ENCODE data around the gene GDNF. TPM values are rescaled to one million over a fixed set of nuclear protein-coding genes. Genes with fewer than 3 reads are reported as not detected.
"Not testable (repeated sequence)": the region's sequence is repeated elsewhere in the genome, so short reads cannot be mapped to it uniquely, and the experiment has no call there.

GDNF gene
- total RNA-seq, 1 donor from 2014 or later, result 0.30 TPM

DNA sequence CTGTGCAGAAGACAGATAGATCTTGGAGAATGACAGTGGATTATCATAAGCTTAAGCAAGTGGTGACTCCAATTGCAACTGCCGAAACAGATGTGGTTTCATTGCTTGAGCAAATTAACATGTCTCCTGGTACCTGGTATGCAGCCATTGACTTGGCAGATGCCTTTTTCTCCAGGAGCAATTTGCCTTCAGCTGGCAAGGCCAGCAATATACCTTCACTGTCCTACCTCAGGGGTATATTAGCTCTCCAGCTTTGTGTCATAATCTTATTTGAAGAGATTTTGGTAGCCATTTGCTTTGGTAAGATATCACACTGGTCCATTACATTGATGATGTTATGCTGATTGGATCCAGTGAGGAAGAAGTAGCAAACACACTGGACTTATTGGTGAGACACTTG, 43.4 kb downstream of the GDNF start:
- intact Hi-C loops (cut with DNase I); DNase-seq (ENCODE audit: low spot score): not testable (repeated sequence)

DNA sequence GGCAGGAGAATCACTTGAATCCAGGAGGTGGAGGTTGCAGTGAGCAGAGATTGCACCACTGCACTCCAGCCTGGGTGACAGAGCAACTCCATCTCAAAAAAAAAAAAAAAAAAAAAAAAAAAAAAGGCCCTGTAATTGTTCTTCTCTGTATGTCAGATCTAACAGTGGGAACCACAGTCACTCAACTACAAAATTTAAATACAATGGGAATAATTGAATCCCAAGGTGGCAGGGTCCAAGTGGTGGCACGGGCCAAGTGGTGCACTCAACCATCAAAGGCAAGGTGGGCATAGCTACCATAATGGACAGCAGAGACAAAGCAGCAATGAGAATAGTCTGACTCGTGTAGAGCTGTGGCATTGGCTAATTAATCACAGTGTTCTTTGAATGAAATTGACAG, 44.5 kb downstream of the GDNF start:
- DNase-seq (ENCODE audit: low spot score); intact Hi-C loops (cut with DNase I): not testable (repeated sequence)

DNA sequence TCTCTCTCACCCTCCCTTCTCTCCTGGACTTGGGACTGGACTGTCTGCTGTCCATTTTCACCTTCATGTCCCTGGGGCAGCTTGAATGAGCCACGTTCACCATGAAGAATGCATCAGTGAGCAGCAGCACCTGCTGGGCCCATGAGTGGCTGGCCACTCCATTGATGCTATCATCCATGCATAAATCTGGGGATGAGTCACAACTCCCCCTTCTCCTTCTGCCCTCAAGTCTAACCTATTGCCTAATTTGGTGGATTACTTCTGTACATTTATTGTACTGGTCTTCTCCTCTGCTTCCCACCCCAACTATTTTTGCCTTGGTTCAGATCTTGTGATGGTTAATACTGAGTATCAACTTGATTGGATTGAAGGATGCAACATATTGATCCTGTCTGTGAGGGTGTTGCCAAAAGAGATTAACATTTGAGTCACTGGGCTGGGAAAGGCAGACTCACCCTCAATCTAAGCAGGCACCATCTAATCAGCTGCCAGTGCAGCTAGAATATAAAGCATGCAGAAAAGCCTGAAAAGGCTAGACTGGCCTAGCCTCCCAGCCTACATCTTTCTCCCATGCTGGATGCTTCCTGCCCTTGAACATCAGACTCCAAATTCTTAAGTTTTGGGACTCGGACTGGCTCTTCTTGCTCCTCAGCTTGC, 46.7 kb downstream of the GDNF start:
- intact Hi-C loops (cut with DNase I), result no loop called here
- DNase-seq (ENCODE audit: low spot score), result no peak

DNA sequence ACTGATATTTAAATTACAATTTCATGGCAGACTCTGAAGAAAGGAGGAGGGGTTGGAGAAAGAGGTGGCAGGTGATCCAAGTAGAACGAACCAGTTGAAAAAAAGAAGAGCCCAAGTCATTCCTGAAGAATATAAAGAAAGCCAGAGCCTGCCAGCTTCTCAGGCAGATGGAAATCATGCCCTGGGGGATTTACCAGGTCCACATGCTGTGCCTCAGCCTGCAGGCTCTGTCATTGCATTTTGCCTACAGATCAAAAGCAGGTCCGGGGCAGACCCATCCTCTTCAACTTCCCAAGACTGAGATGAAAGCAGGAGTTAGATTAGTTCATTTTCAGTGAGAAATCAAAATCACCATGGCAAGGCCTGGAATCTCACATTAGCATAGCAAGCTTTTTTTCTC, 48.5 kb downstream of the GDNF start:
- intact Hi-C loops (cut with DNase I), result no loop called here
- DNase-seq (ENCODE audit: low spot score), result no peak

DNA sequence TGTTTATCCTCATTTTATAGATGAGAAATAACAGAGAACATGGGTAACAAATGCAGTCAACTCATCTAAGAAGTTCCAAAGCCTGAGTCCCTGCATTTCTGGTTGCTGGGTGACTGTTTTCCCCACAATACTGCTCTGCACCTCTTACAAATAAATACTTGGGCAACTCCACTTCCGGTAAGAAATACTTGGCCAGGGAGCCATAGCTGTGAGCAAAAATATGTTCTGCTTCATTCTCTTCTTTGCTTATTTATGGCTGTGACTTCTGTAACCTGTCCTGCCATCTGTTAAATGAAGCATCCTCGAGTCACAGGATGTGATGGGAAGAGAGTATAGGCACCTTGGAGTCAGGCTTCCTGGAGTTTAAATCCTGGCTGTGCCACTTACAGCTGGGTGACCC, 49.9 kb downstream of the GDNF start:
- intact Hi-C loops (cut with DNase I), result no loop called here

DNA sequence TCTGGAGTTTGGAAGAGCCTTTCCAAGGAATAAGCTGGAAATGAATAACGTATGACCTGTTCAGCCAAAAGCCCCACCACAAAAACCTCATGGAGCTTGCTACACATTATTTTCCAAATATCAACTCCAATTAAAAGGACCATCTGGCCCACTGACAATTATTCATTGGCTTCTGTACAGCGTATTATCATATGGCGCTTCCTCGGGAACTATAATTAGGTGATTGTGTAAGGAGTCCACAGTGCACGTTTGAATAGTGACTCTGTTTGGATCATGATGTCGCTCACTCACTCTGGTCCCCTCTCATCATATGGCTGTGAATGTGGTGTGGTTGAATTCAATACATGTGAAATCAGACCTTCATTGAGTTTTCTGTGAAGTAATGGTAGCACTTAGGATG, 52.1 kb downstream of the GDNF start:
- intact Hi-C loops (cut with DNase I), result no loop called here
- DNase-seq (ENCODE audit: low spot score), result no peak

More for the DNA sequence above, 49.9 kb downstream of the GDNF start:
- no peak for DNase-seq (ENCODE audit: low spot score)

DNA sequence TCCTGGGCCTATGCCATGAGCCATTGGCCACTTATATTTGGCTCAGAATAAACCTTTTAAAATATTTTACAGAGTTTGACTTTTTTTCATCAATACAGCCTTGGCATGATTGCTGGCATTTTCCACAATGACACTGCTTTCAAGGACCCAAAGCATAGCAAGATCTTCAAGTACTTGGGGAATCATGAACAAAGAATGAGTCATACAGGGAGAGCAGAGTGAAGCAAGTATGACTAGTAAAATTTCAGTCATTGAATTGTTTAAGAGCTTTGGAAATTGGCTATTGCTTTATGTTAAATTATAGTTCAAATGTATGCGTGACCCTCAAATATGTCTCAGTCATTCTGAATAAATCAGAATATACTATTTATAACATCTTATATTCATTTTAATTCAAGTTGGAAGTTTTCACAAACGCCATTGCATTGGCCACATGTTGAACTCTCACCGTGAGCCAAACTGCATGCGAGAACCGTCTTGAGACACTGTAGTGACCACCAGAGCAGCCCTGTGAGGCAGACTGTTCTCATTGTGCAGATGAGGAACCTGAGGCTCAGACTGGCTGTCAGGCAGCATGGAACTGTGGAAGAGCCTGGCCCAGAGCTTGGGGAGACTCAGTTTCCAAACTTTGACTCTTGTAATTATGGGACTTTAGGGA, 52.9 kb downstream of the GDNF start:
- no peak for DNase-seq (ENCODE audit: low spot score)
- intact Hi-C loops (cut with DNase I), result no loop called here

DNA sequence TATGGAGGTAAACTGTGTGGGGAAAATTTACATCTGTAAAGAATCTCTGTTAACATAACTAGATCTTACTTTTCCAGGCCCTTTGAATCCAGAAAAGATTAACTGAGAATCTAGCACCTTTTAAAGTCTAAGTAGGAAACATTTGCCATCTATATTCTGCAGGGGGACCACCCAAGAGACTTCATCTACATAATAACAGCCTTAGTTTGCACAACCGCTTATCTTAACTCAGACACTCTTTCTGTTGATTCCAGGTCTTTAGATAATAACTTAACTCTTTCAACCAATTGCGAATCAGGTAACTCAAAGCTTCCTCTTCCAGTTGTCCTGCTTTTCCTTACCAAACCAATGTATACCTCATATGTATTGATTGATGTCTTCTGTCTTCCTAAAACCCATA, 53.4 kb downstream of the GDNF start:
- DNase-seq (ENCODE audit: low spot score), result no peak
- intact Hi-C loops (cut with DNase I), result no loop called here

DNA sequence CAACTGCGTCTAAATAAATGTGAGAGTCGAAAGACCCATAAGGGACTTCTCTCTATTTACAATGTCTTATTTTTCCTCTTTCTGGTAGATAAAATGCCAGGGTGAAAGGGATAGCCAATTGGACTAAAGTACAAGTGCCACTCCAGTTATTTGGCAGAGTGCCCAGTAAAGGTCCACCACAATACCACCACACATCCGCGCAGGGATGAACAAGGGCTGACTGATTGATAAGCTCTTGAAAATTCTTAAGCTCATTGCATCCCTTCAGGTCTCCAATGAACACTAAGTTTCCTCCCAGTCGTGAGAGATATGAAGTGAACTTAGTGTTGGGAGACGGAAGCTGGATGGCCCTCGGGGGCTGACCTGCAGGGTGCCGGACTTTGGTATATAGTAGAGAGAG, 58.4 kb downstream of the GDNF start:
- DNase-seq (ENCODE audit: low spot score); intact Hi-C loops (cut with DNase I): not testable (repeated sequence)

DNA sequence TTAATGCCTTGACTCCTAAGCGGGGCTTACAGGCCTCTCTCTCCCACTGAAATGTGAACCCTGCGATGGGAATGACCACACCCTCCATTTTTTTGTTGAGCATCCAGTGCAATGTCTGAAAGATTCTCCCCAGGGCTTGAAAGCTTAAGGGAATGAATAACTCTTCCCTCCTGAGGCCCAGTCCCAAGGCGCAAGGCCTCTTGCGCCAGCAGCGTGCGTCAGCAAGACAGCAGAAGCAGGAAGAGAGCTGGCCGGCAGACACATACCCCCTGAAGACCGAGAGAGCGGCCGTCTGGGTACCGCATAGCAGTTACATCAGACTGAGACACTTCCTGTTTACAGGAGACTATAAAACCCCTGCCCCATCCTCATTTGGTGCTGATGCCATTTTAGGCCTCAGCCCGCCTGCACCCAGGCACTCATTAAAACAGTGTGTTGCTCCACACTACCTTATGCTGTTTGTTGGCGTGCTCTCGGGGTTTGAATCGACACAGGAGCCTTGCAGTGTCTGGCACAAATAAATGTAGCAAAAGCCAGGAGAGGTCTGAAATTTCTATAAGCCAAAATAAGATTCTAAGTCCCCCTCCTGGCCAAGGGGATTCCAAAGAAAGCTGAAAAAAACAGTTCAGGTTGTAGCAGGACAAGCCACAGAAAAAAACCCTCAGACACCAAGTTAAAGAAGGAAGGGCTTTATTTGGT, 62.3 kb downstream of the GDNF start:
- intact Hi-C loops (cut with DNase I), result no loop called here
- no peak for DNase-seq (ENCODE audit: low spot score)

DNA sequence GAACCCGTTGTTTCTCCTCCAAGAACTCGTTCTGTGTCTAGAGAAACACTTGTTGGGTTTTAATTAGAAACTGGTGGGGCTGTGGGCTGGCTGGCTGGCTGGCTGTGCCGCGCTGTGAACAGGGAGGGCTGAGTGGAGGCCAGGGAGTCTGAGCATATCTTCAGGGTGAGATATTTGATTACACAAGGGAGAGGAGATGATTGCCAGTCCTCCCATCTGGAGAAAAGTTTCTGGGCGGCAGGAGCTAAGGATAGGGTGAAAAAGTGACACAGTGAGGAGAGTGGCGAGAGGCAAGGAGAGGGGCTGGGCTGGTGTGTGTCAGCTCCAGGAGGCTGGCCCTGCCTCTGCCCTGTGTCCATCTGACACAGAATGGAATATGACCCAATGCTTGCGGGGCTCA, 63.0 kb downstream of the GDNF start:
- no peak for DNase-seq (ENCODE audit: low spot score)
- intact Hi-C loops (cut with DNase I), result no loop called here

DNA sequence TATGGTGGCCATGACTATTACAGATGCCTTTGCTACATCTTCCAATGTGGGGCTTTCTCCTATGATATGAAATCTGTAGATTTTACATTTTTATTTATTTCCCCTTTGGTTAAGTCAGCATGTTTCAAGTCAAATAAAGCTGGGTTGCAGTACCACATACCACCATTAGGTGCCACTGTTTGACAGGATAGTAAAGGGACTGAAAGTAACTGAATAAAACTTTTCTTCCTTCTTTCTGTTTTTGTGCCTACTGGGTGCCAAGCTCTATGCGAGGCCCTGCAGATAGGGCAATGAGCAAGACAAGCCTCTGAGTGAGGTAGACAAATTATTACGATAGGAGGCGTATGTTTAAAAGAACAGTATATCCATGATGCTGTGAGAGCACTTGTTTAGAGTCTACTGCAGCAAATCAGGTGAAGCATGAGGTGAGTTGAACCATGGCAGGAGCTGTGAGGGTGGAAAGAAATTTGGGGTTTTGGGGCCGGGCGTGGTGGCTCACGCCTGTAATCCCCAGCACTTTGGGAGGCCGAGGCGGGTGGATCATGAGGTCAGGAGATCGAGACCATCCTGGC, 64.8 kb downstream of the GDNF start:
- intact Hi-C loops (cut with DNase I), result no loop called here

DNA sequence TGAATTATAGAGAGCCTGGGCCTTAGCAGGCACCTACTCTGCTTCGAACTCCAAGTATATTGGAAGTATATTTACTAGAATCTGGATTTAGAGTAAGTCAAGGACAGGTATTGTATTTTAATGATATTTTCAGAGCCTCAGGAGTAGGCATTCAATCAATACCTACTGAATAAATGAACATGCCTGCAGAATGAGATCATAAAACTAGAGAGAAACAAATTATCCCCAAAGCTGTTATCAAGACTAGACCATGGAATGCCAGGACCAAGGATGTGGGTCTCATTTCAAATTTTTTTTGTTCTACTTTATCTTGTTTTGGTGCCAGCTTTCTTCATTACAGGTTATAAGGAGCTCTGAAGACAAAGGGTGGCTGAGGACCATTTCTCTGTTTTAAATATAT, 66.0 kb downstream of the GDNF start:
- DNase-seq (ENCODE audit: low spot score), result no peak

More for the DNA sequence above, 64.8 kb downstream of the GDNF start:
- no peak for DNase-seq (ENCODE audit: low spot score)

DNA sequence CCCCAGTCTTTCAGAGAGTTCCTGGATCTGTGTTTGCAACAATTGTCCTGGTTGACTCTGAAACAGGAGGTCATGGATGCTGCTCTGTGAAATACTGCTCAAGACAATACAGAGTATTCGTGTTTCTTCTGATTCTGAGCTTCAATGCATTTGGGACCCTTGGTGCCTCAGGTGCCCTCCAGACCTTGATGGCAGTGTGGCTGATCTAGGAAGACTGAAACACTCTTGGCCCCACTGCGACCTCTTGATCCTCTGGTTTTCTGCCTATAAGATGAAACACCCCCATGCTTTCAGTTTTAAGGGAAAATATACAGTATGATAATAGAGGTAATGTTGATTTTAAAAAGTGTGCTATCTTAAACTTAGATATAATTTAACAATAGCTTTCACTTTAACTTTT, 67.6 kb downstream of the GDNF start:
- no peak for DNase-seq (ENCODE audit: low spot score)
- intact Hi-C loops (cut with DNase I), result no loop called here

More for the DNA sequence above, 66.0 kb downstream of the GDNF start:
- intact Hi-C loops (cut with DNase I), result no loop called here

DNA sequence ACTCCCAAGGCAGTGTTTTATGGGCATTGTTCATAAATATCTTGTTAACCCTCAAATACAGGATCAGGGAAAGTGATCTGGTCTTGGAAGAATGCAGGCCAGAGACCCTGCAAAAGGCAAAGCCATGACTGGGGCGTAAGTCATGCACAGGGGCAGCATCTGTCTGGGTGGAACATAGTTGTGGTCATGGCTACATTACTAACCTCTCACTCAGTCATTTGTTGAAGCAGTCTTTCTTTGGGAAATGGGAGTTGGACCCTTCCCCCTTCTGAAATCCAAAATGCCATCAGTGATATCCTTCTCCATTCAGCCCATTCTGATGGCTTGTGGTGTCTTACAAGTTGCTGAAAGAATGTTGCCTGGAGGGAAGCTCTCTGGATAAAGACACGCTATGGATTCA, 68.1 kb downstream of the GDNF start:
- no peak for DNase-seq (ENCODE audit: low spot score)
- intact Hi-C loops (cut with DNase I), result no loop called here

DNA sequence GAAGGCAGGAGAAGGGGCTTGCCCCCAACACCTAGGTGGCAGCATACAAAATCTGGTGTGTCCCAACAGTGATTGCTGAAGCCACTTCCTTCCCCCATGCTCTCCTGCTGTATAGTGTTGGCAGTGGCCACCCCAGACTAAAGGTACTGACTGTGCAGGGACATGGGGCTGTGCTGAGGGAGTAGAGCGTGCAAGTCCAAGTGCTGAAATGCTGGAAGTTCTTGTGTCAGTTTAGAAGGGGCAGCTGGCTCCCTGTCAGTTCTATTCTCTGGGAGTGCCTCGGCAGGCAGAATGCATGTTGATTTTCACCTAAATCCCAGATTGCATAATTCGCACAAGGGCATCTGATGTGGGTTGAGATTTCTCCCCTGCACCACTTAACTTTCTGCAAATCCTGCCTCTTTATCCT, 68.6 kb downstream of the GDNF start:
- intact Hi-C loops (cut with DNase I), result no loop called here
- DNase-seq (ENCODE audit: low spot score), result no peak

DNA sequence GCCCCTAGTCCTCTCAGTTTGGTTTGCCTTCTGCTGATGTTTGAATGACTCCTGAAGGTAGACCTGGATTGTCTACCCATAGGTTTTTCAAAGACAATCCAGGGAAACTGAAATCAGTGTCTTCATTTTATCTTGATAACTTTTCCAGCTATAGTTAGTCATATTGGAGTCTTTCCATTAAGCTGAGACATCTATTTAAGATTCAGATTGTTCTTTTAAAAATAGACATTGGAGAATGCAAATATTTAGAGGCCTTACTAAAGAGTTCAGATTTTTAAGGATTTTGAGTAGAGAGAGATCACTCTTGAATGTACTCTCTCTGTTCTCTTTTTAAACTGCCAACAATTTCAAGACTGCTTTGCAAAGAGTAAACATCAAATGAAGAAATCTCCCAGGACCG, 69.1 kb downstream of the GDNF start:
- DNase-seq (ENCODE audit: low spot score), result no peak
- intact Hi-C loops (cut with DNase I), result no loop called here

DNA sequence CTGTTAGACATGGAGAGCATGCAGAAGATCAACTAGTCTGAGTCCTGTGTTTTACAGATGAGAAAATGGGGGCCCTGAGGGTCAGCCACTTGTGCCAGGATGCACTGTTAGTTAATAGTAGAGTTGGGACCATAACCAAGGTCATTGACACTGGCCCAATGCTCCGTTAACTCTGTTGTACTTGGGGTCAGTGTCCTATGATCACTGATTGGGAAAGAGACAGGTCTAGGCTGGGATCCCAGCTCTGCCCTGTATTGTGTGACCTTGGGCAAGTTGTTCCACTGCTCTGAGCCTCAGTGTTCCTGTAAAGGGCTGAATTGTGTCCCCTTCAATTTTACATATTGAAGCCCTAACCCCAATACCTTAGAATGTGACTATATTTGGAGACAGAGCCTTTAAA, 70.0 kb downstream of the GDNF start:
- DNase-seq (ENCODE audit: low spot score), result no peak
- intact Hi-C loops (cut with DNase I), result no loop called here

DNA sequence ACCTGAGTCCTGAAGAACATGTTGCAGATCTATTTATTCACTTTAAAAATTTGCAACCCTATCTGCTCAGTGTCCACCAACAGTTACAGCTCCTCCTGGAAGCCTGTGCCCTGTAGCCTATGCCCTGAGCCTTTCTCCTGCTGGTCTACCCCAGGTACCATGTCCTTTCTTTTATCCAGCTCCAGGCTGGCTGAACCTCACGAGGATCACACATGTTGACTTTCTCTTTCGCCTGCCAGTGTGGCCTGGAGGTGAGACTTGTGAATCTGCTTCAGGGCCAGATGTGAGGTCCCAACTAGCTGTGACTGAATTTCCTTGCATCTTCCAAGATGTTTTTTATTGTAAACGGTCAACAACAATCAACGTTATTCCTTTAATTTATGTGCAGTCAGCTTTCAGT, 70.7 kb downstream of the GDNF start:
- intact Hi-C loops (cut with DNase I), result no loop called here
- no peak for DNase-seq (ENCODE audit: low spot score)

DNA sequence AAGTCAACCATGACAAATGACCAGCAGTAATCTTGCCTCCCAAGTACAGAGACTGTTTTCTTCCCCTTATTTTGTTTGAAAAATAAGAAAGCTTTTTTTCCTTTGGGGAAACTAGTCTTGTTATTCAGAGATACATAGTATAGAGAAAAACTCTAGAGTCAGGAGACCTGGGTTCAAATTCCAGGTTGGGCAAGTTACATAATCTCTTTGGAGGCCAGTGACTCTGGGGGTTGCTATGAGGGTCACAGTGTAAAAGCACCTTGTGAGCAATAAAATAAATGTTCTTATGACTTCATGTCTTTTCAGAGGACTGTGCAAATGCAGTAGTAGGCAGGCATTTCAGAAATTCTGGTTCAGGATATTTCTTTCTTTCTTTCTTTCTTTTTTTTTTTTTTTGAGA, 71.5 kb downstream of the GDNF start:
- intact Hi-C loops (cut with DNase I), result no loop called here
- no peak for DNase-seq (ENCODE audit: low spot score)

DNA sequence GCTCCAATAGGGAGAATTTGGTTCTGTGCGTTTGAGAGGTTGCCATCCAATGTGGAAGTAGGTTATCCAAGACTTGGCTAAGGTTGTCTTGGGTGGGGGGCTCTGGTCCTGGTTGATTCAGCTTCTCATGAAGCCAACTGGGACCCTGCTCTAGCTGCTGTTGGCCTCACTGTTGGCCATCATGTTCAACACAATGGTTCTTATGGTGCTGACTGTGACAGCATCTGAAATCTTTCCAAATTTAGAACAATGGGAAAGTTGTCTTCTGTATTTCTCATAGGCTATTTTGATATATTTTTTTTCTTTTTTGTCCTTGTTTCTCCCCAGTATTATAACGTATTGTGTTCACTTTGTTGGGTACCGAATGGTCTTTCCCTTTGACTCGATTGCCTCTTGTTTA, 71.9 kb downstream of the GDNF start:
- DNase-seq (ENCODE audit: low spot score), result no peak
- intact Hi-C loops (cut with DNase I), result no loop called here

Measured in cardiac septum (tissue), 1 donor.